ENCODE results near the gene B3GLCT. TPM values are rescaled to one million over a fixed set of nuclear protein-coding genes. Genes with fewer than 3 reads are reported as not detected.
A peak's percentile ranks its signal among the peaks of the same experiment; 100 is the strongest.

The B3GLCT gene
- total RNA-seq, 1 donor: 16.0 TPM

DNA sequence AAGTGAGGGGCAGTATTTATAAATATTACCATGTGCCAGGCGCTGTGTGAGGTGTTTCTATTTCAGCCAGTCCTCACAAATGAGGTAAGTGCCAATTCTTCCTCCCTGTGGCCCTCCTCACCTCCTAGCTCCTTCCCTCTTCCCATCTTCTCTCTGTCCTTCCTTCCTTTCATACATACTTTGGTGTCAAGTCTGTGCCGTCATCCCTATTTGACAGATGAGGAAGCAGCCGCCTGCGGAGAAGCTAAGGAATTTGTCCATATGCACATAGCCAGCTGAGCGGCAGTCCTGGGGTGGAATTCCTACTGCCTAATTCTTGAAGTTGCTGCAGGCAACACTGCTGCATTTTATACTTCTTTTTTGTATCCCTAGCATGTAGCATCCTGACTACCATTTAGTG is 150.8 kb downstream of the B3GLCT start:
- DNase-seq (ENCODE audit: low read depth): no peak
- H3K4me3 ChIP-seq (ENCODE audit: low read depth, low read length): no peak overlapping the region
- TF ChIP-seq CTCF (IDR thresholded peaks at IDR 0.05; ENCODE audit: insufficient read depth, low read depth, low read length): no peak

DNA sequence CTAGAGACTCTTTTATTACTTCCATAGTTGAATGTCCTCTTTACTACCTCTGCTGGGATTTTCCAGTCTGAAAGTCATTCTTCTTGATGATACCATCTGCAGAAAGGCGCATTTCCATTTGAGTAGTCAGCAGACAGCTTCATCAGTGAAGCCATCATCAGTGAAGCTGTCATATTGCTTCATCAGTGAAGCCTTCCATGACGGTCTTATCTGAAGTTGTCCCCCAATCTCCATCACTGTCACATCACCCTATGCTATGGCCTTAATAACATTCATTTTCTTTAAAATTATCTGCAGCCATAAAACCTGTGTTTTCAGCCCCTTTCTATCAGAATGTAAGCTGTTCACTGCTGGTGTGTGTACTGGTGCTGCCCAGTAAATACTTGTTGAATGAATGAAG is 151.6 kb downstream of the B3GLCT start:
- no peak for TF ChIP-seq CTCF (IDR thresholded peaks at IDR 0.05; ENCODE audit: insufficient read depth, low read depth, low read length)
- H3K4me3 ChIP-seq (ENCODE audit: low read depth, low read length): no peak overlapping the region
- DNase-seq (ENCODE audit: low read depth): no peak

- DNase-seq (ENCODE audit: low read depth): no peak
- no peak overlapping the region for H3K4me3 ChIP-seq (ENCODE audit: low read depth, low read length)
- no peak for TF ChIP-seq CTCF (IDR thresholded peaks at IDR 0.05; ENCODE audit: insufficient read depth, low read depth, low read length)
Observed at GRCh38 chr13:31352467-31352866, 152.7 kb downstream of the B3GLCT start.

- no peak for DNase-seq (ENCODE audit: low read depth)
- H3K4me3 ChIP-seq (ENCODE audit: low read depth, low read length): no peak overlapping the region
- no peak for TF ChIP-seq CTCF (IDR thresholded peaks at IDR 0.05; ENCODE audit: insufficient read depth, low read depth, low read length)
Observed at GRCh38 chr13:31355001-31355400, 155.2 kb downstream of the B3GLCT start.

GRCh38 chr13:31356991-31357390 is 157.2 kb downstream of the B3GLCT start:
- DNase-seq (ENCODE audit: low read depth): no peak
- H3K4me3 ChIP-seq (ENCODE audit: low read depth, low read length): no peak overlapping the region
- no peak for TF ChIP-seq CTCF (IDR thresholded peaks at IDR 0.05; ENCODE audit: insufficient read depth, low read depth, low read length)

GRCh38 chr13:31357581-31357980 is 157.8 kb downstream of the B3GLCT start:
- no peak overlapping the region for H3K4me3 ChIP-seq (ENCODE audit: low read depth, low read length)
- no peak for DNase-seq (ENCODE audit: low read depth)
- TF ChIP-seq CTCF (IDR thresholded peaks at IDR 0.05; ENCODE audit: insufficient read depth, low read depth, low read length): no peak

GRCh38 chr13:31361673-31362072 is 161.9 kb downstream of the B3GLCT start:
- no peak for TF ChIP-seq CTCF (IDR thresholded peaks at IDR 0.05; ENCODE audit: insufficient read depth, low read depth, low read length)
- peak; percentile 2 for DNase-seq (ENCODE audit: low read depth)
- H3K4me3 ChIP-seq (ENCODE audit: low read depth, low read length): no peak overlapping the region

All from fibroblast of villous mesenchyme (primary cell).